HuH-7.5 (cell line): ENCODE results near the gene PDGFD.
A peak's percentile ranks its signal among the peaks of the same experiment; 100 is the strongest.

Experiments used
- DNase-seq: peaks from one replicate; pipeline ENCODE4 v3.0.0; 2011; ENCODE audit warnings: low spot score

The PDGFD gene

DNA sequence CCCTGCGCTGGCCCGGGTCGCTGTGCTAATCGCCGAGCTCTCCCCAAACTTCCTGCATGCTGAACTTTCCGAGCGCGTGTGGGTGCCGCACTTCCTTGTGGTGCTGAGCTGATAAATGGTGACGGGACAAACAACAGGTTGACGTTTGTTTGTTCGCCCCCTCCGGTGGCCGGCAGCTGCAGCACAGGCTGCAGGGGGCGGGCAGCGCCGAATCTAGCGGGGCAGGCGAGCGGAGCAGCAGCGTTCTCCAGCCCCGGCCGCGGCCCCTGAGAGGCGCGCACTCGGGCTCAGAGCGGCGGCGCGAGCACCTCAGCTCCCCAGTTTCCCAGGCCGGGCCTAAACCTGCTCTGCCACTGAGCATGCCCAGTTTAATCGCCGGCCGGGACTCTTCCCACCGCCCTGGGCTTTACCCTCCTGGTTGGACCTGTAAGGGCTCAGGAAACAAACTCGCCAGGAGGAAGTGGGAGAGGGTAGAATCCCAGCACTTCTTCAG lies at the start of gene PDGFD:
Gene PDGFD, minus strand, starts transcription at position 120 of the 493 bp plus-strand sequence.
- DNase-seq = peak; percentile 29

DNA sequence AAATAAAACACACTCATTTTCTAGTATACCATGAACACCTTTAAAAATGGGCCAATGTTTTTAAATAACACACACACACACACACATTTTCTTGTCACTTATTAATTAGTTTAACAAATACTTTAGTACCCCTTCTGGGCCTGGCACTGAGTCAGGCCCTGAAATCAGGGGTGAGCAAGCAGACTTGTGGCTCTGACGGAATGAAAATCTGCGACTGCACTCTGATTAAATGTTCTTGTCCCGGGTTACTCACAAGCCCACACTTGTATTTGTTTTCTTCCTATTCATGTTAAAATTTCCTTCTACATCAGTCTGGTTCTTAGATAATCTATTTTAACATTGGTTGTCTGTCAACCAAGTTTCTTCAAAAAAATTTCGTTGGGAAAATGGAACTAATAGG lies 43.0 kb upstream of the PDGFD start:
- no peak for DNase-seq

DNA sequence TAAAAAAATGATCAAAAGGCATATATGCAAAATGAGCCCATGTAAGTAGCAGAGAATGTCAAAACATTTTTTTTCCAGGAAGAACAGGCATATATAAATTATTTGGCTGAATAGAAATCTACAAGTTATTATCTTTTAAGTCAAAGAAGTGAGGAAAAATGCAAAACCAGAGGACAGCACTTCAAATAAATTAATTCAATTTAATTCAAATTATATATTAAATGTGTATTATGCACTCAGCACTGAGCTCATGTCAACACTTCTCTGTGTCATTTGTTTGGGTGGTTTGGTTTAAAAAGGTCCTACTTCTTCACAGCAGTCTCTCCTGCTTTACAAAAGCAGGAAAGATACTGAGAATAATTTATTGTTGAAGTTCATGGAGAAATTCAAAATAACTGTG lies 41.9 kb upstream of the PDGFD start:
- DNase-seq = no peak

DNA sequence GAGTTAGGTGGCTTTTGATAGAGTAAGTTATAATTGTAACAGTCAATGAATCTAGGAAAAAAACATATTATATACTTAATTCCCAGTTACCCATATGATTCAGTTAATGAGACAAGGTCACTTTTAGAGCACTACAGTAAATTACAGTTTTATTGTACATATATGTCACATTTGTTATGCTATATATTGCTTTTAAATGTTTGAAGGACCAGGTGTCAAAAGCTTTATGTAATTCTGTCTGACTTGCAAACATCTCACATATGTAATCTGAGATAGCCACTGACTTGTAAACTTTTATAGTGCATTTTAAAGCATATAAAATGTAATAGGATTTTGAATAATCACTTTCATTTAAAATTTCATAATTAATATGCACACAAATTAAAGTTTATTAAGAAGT lies 36.7 kb upstream of the PDGFD start:
- no peak for DNase-seq

DNA sequence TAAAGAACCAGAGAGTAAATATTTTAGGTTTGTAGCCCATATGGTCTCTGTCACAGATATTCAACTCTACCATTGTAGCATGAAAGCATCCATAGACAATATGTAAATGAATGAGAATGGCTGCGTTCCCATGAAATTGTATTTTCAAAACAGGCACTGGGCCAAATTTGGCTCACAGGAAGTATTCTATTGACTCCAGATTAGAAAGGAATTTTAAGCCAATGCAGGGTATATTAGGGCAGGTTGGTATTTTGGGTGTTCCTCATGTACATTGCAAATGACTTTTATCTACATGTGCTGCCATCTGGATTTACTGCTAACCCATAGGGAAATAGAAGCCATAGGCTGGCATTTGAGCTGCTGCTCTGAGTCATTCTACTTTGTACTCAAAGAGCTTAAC lies 35.1 kb upstream of the PDGFD start:
- no peak for DNase-seq

DNA sequence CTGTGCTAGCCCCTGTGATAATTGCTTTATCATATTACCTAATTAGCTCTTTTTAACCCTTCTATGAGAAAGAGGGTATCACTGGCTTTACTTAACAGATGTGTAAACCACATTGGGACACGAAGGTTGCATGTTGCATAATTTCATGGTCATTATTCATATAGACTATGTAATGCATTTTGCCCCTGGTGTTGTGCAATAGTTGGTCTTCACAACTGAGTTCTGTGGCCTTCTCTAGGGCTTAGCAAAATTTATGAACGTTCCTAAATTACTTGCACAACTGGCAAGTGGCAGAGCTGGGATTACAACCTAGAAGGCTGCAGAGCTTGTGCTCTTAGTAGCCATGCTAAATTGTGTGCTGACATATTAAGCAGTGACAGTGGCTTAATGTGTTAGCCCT lies 34.6 kb upstream of the PDGFD start:
- DNase-seq = no peak

DNA sequence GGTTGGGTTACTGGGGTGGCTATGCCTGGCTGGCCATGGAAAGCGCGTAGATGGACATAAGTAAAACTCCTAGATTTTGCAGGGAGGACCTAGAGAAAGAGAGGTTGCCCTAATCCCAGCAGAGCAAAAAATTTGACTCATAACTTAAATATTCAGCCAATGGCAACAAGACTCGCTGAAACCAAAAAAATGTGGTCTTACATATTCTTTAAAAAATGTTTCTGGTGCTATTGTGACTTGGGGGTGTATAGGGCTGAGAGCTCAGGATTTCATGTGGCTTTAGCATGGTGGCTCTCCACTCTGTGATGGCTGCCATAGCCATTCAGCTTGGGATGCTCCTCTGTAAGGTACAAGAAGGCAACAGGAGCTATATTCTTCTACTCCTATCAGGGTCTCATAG lies 27.2 kb upstream of the PDGFD start:
- DNase-seq = no peak

DNA sequence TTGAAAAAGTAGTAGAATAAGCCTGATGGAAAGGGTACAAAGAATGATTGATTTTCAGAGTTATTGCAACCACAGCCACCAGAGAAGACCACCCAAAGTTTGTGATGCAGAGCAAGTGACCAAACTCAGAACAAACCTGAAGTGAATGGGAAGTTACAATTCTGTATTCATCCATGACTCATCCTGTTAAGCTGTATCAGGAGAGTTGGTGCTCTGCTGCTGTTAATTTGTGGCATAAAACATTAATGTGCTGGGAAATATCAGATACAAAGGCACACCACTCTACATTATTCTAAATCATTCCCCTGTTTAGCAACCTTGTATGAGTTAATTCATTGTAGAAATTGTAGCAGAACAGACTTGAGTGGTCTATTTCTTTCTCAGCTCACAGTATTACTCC lies 19.6 kb upstream of the PDGFD start:
- no peak for DNase-seq

DNA sequence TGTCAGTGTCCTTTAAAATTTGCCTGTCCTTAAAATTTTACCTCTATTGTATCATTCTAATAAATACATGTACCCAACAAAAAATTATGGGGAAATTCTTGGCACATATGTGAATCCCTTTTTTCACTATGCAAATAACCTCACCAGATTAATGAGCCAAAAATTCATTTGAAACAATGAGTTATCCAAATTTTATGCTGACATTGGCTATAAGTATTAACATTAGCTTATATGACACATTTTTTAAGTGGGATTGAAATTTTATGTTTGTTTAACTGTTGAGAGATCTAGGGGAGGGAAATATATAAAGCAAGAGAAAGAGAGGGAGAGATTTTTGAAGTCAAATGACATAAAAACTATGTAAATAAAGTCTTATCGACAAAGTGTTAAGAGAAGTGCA lies 11.8 kb upstream of the PDGFD start:
- no peak for DNase-seq

DNA sequence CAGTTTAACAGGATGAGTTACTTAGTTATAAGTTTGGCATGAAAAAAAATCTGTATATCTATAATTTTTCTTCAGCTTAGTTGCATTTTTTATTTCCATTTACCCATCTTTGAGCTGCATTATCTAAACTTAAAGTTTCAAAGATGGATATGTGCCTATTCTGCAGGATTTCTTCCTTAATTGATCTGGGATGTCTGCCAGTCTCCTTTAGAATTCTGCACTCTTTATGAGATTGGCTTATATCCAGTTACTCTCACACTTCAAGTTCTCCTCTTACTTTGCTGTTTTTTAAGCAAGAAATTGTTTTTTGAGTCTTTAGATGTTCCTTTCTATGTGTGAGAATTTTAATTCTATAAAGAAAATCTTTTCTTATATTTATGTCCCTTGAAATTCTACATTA lies 5.1 kb upstream of the PDGFD start:
- DNase-seq = no peak

DNA sequence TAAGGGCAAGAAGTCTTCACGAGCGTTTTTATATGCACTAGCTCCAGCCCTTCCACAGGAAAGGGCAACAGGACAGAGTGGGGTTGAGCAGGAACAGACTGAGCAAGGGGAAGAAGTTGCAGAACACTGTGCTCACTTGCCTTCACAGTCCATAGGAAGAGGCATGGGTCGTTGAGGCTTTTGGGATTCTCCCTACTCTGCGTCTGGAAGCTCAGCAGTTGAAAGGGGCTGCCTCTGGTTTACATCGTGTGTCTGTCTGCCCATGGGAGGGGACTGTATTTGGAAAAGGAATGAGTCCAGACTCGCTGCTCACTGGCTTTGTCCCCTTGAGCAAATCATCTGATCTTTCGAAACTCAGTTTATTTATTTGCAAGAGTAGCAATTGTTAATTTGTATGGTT lies 1.1 kb upstream of the PDGFD start:
- DNase-seq = no peak

DNA sequence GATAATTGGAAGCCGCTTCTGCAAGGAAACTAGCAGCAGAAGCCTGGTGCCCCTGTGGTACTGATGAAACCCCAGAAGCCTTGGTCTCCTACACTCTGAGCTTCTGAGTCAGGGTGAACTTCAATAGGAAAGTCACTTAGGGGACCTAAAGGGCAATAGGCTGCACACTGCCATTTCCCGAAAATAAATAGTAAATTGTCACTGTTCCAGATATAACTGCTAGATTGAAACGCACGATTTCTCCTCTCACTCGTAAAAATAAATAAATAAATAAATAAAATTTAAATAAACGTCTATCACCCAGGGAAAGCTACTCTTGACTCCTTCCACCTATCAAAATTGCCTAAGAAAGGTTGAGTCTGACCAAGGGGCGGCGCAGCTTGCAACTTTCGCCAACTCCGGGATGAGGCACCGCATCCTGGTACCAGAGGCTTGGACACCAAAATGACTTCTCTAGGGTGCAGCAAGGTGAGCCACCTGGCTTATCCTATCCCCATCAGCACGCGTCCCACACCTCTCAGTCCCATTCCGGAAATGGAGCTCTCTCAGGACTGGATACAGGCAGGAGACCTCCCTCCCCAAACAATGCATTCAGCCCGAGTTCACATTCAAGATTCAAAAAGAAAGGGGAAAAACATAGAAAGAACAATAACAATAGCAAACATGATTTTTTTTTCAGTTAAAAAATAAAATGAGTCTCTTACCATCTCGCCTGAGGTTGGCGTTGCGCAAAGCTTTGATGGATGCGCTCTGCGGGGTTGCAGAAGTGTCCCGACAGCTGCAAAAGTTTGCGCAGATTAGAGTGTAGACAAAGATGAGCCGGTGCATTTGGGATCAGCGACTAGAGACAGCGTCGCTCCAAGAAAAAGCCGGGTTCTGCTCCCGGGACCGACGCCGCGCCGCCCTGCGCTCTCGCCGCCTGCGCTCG lies 583 bp downstream of the PDGFD start:
- peak; percentile 4 for DNase-seq

DNA sequence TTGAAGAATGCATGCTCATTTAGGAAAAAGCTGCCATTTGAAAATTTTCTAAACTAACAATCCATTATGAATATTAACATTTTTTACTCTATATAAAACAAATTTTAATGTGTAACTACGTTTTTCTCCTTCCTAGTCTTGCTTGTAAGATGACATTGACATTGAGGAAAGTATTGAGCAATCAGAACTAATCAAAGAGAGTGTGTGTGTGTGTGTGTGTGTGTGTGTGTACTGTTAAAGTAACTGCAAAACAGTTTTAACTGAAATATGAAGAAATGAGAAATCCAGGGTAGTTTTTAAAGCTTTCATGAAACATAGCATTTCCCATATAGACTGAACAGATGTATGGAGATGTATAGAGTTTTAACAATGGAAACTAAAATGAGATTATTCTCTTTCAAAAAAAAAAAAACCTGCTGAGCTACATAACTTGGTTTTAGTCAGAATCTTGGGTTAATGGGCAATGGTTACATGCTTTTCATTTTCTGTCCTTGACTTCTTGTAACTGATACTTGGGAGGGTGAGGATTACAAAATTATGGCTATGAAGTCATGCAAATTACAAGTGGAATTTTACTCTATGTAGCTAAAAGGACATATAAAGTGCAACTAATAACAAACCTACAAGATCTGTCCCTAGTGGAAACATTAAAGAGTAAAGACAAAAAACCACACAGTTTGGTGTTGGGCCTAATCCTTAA lies 2.0 kb downstream of the PDGFD start:
- DNase-seq = no peak

DNA sequence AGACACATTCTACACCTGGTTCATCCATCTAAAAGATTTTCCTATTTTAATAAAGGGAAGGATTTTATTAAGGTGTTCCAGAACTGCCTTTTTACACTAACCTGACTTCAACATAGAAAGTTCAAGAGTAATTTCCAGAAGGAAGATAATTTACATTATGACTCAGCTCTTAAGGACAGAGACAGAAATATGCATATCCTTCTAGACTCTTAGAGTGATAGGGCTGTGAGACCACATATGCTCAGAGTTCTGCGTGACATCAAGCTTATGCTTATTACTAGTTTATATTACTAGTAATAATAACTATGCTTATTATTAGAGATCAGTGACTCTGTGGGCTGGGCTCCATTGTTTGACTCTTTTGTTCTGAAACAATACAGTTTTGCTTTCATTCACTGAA lies 4.6 kb downstream of the PDGFD start:
- DNase-seq = no peak

DNA sequence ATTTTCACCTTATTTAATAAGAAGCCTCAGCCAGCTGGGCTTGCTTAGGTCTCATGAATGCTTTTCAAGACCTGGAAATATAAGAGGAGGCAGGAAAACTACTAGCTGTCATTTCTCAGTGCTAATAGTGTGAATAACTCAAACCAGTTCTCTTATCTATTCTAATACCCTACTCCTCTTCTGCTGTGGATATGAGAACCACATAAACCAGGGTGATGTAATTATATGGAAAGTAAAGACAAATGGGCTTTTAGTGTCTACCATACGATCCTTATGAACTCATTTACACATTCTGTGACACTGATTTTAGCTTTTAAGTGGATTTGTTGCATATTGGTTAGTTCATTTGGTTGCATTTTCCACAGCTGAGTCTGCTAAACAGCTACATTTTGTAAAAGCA lies 8.6 kb downstream of the PDGFD start:
- no peak for DNase-seq

DNA sequence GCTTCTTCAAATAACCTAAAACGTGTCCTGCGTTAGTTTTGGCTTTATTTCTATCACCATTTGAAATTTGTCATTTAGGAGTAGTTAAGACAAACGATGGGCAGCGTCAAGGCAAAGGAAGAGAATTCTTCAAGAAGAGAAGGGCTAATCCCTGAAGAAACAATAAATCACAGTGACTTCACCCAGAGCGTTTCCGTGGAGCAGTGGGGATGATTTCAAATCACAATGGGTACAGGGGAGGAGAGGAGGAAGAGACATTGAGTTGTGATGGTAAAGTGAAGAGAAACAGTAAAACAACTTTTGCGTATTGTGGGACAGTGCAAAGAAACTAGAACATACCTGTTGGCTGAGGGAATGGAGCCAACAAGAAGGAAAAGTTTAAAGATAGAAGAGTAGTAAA lies 9.7 kb downstream of the PDGFD start:
- no peak for DNase-seq

DNA sequence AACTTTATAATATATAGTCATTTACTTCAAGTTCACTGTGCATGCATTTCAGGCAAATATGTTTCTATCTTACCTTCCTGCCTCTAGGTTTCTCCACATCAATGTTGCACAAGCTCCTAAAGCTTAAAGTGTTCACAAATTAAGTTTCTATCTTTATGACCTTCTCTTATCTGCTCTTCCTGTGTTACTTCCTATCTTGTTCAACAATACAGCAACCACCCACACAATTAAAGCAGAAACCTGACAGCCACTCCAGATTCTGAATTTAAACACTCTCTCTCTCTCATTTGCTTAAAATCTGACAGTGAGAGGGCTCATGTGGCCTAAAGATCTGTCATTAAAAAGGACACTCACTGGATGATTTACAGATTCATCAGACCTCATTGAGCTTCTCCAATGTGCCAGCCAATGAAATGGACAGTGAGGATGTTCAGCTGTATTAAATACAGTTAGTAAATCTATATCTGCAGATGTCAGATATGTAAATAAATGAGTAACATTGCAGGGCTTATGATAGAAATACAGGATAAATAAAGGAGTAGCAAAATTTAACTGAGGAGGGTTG lies 10.9 kb downstream of the PDGFD start:
- no peak for DNase-seq

DNA sequence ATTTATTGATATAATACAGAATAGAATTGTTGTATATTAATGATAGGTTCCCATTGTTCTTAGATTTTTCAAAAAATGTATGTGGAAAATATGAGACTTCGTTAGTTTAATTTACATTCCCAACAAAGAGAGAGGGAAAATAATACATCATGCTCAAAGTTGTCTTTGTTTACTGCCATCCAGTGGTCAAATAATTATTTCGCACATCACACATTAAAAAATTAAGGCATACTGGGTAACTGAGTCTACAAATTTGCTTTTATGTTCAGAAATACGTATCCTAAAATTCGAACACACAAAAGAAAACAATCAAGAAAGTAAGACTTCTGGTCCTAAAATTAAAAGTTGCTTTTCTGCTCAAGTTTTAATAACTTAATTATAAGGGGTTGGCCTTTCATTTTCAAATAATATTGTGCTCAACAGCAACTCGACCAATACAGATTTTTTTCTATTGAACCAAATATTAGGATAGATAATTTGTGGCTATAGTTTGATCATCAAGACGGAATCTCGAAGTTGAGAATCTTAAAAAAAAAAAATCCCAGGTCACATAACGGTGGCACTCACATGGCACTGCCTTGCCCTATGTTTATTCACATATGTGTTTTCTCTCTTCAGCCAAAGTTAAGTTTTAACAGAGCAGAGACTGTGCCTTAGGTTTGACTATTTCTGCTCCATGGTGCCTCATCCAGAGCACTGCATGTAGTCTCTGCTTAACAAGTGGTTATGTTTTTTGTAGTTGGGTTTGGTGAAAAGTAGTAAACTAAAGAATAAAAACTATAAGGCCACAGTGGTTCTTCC lies 12.3 kb downstream of the PDGFD start:
- no peak for DNase-seq

DNA sequence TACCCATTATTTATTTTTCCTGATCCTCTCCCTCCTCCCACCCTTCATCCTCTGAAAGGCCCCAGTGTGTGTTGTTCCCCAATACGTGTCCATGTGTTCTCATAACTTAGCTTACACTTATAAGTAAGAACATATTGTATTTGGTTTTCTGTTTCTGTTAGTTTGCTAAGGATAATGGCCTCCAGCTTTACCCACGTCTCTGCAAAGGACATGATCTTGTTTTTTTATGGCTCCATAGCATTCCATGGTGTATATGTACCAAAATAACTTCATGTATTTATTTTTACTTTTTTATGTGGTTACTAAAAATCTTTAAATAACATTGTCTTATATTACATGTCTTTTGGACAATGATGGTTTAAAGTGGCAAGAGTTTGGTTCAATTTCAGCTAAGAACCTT lies 15.2 kb downstream of the PDGFD start:
- no peak for DNase-seq

DNA sequence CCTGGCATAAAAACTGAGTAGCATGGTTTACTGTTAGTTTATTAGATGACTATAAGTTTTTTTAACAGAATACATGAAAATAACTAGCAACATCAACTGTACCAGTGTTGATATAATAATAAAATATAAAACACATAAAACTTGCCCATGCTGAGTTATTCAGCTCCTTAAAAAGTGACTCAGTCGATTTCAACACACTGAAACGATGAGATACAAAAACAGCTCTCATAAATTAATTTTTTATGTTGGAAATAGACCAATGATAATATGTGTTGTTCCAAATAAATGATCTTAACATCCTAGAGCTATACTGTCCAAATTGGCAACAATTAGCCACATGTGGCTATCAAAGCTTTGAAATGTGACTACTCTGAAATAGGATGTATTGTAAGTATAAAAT lies 15.9 kb downstream of the PDGFD start:
- DNase-seq = no peak

DNA sequence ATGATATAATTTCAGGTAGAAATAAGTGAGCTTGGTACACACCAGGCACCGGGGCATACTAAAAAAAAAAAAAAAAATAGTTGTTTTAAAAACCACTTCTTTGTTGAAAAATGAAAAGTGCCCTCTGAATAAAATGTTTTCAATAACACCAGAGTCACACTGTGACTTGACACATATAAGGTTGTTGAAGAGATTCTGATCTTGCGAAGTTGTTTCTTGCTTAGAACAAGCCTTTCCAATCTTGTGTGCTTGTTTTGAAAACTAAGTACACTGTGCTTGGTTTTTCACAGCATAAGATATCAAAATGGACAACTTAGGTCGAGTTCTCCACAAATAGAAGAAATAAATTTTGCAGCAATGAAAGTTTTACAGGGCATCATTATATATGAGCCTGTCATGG lies 17.0 kb downstream of the PDGFD start:
- DNase-seq = no peak

DNA sequence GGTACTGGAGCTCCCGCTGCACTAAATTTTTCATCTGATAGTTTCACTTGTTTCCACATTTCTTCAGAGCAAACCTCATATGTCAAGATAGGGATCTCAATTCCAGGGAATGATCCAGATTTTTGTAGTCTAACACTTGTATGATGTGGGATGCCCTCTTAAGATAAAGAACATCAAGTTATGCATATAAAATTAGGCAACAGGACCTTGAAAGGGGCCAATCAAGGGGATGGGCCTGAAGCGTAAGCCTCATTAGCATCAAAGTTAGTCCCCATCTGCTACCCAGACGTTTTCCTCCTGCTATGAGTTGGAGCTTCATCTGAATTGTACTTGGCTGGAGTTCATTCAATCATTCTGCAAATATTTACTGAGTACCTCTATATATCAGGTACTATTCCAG lies 17.5 kb downstream of the PDGFD start:
- no peak for DNase-seq
